Adipocyte (in vitro differentiated cells): ENCODE results near the gene GRIA4.

Experiments
- DNase-seq: peaks from one replicate; pipeline ENCODE4 v3.0.0-alpha.2; 2015; ENCODE audit warnings: low read depth
- H3K27me3 ChIP-seq: replicated peaks from 2 replicates; pipeline ENCODE4 v1.7.0; 2013; ENCODE audit warnings: mild to moderate bottlenecking, low read length, moderate library complexity; ENCODE audit not compliant: control insufficient read depth, insufficient read depth
- H3K36me3 ChIP-seq: 2 replicates; pipeline ENCODE4 v1.7.0; 2013; ENCODE audit warnings: low read length, mild to moderate bottlenecking, moderate library complexity; ENCODE audit not compliant: control insufficient read depth, insufficient read depth, severe bottlenecking
- H3K4me1 ChIP-seq: 2 replicates; pipeline ENCODE4 v1.7.0; 2013; ENCODE audit warnings: mild to moderate bottlenecking, low read length, moderate library complexity; ENCODE audit not compliant: control insufficient read depth, insufficient read depth
- H3K4me3 ChIP-seq: 2 replicates; pipeline ENCODE4 v1.7.0; 2013; ENCODE audit warnings: mild to moderate bottlenecking, low read length, moderate library complexity
- H3K9ac ChIP-seq: 2 replicates; pipeline ENCODE4 v1.7.0; 2013; ENCODE audit warnings: mild to moderate bottlenecking, low read length, moderate library complexity
- H3K9me3 ChIP-seq: 2 replicates; pipeline ENCODE4 v1.7.0; 2013; ENCODE audit warnings: mild to moderate bottlenecking, low read length, moderate library complexity; ENCODE audit not compliant: control insufficient read depth

GRIA4 gene

DNA sequence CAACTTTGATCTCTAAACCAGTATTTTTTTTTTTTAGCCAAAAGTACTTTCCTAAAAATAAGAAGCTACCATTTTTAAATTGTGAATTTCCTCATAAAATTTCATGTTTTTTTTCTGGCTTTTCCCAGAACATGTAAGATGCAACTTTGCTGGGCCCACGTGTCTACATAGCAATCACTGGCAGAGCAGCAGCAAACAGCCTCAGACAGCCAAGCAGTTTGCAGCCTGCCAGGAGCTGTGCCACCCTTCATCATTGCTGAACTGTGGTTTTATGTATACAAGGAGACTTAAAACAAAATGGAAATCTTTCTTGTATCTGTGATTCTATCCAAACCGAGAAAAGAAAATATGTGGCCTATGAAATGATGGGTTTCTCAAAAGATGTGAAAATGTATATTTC lies 110.2 kb downstream of the GRIA4 start:
- H3K9me3 ChIP-seq, result no peaks in the 10 kb centered on the region
- H3K36me3 ChIP-seq, result no peaks in the 10 kb centered on the region
- H3K4me3 ChIP-seq, result no peak overlapping the region
- H3K9ac ChIP-seq, result no peak overlapping the region
- DNase-seq, result no peak
- H3K27me3 ChIP-seq, result no peaks in the 10 kb centered on the region
- H3K4me1 ChIP-seq, result no peaks in the 10 kb centered on the region

- no peaks in the 10 kb centered on the region for H3K4me1 ChIP-seq
- H3K27me3 ChIP-seq, result no peaks in the 10 kb centered on the region
- no peak overlapping the region for H3K9ac ChIP-seq
- DNase-seq, result no peak
- H3K36me3 ChIP-seq, result no peaks in the 10 kb centered on the region
- H3K9me3 ChIP-seq, result peaks cover 5% of the 10 kb centered on the region
- no peak overlapping the region for H3K4me3 ChIP-seq
Observed at GRCh38 chr11:105723269-105723668, 113.4 kb downstream of the GRIA4 start.

GRCh38 chr11:105732611-105733010 lies 122.7 kb downstream of the GRIA4 start:
- no peaks in the 10 kb centered on the region for H3K36me3 ChIP-seq

GRCh38 chr11:105734426-105734825 lies 124.6 kb downstream of the GRIA4 start:
- no peaks in the 10 kb centered on the region for H3K36me3 ChIP-seq
- no peak for DNase-seq
- no peaks in the 10 kb centered on the region for H3K4me1 ChIP-seq
- no peaks in the 10 kb centered on the region for H3K27me3 ChIP-seq
- H3K9me3 ChIP-seq, result no peaks in the 10 kb centered on the region
- no peak overlapping the region for H3K9ac ChIP-seq
- no peak overlapping the region for H3K4me3 ChIP-seq

More at GRCh38 chr11:105732611-105733010, 122.7 kb downstream of the GRIA4 start:
- Histone ChIP-seq H3K9ac (no peak overlapping the region), H3K4me1 (no peaks in the 10 kb centered on the region), H3K27me3 (no peaks in the 10 kb centered on the region), H3K9me3 (peaks cover 5% of the 10 kb centered on the region), H3K4me3 (no peak overlapping the region)
- DNase-seq, result no peak

DNA sequence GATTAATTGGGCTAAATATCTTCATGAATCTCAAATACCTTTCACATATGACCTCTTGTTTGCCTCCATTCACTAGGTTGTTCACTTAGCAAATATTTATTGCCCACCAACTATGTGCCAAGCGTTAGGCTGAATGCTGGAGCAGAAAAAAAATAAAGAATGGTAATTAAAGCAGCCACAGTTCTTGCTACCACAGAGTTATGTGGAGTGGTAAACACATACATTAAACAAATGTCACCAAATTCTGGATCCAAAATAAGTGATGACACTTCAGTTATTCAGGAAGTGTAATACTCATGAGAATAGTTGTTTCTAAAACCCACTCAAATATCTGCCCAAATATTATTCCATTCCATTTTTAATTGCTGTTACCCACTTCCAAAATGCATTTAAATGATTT lies 128.4 kb downstream of the GRIA4 start:
- Histone ChIP-seq H3K9me3 (no peaks in the 10 kb centered on the region), H3K36me3 (no peaks in the 10 kb centered on the region), H3K9ac (no peak overlapping the region), H3K27me3 (no peaks in the 10 kb centered on the region), H3K4me3 (no peak overlapping the region), H3K4me1 (no peaks in the 10 kb centered on the region)
- no peak for DNase-seq

DNA sequence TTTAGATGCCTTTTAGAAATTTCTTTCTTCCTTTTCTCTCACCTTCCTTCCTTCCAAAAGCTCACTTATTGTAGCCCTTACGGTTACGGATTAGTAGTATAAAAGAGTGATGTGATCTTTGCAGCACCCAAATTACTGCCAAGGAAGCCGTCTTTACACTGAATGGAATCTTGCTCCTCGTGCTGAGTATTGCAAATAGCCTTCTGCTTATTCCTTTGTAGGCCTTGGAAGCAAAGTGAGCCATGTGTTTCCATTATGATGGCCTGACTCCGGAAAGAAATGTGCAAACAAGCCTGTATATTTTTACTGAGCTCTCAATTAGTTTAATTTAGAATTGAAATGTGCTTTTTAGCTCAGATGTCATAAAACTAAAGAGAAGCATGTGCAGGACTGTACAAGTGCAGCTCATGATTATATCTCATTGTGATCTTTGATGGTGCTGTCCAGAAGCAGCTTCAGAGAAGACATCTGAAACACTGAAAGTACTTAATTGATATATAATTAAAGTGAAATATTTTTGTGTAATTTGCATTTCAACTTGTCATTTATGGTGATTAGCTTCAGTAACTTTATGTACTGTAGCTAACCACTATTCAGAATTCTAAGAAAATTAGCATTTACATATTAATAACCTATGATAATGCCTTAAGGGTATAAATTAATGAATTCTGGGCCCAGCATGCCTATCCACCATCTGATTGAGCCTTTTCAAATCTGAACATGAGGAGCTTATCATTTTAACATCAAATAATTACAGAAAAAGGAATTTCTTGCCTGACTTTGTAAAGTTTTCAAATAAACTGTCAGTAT lies 129.3 kb downstream of the GRIA4 start:
- H3K27me3 ChIP-seq, result no peaks in the 10 kb centered on the region
- no peaks in the 10 kb centered on the region for H3K9me3 ChIP-seq
- DNase-seq, result no peak
- no peaks in the 10 kb centered on the region for H3K36me3 ChIP-seq
- no peaks in the 10 kb centered on the region for H3K4me1 ChIP-seq
- no peak overlapping the region for H3K9ac ChIP-seq
- H3K4me3 ChIP-seq, result no peak overlapping the region

DNA sequence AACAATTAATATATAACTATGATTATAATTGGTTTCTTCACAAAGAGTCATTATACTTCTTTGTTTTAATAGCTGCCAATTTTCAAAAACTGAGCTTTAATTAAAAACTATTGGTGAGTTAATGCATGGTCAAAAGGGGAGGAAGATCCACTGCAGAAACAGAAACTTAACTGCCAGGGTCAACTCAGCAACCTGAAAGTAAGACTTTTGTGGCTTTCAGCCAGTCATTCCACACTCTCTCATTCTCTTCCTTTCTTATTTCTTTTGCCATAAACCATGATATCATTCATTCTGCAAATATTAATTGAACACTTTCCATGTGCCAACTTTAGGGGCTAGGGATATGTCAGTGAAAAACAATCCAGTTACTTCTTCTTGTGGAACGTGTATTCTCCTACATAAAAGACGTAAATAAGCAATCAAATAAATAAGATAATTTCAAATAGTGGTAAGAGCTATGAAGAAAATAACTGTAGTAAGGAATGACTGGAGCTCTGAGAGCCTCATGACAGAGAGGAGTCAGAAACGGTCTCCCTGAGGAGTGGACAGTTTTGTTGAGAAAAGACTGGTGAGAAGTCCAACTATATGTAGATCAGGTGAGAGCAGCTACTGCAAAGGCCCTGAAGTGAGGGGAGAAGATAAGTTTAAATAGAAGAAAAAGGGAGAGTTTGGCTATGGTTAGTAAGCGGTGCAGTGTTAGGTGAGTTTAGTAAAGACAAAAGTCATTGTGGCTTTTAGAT lies 130.5 kb downstream of the GRIA4 start:
- no peak overlapping the region for H3K9ac ChIP-seq
- H3K27me3 ChIP-seq, result no peaks in the 10 kb centered on the region
- H3K4me3 ChIP-seq, result no peak overlapping the region
- H3K9me3 ChIP-seq, result peaks cover 1% of the 10 kb centered on the region
- no peaks in the 10 kb centered on the region for H3K36me3 ChIP-seq
- H3K4me1 ChIP-seq, result no peaks in the 10 kb centered on the region
- DNase-seq, result no peak

DNA sequence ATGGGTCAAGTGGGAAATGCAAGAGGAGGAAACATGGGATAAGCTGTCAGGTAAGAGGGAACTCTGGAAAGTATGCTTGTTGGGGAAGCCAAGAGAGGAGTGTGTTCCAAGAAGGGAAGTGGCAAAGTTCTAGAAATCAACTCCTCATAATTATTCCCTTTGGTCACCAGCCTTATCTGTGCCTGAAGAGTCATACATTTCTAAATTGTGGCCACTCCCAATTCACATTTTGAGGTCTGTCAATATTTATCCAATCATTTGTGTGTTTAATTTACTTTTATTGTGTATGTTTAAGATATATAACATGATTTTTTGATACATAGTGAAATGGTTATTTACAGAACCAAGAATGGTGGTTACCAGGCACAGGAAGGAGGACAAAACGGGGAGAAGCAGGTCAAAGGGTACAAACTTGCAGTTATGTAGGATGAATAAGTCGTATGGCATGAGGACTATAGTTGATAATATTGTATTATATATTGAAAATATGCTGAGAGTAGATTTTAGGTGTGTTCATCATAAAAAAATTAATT lies 131.7 kb downstream of the GRIA4 start:
- Histone ChIP-seq H3K9ac (no peak overlapping the region), H3K36me3 (no peaks in the 10 kb centered on the region), H3K4me1 (no peaks in the 10 kb centered on the region), H3K9me3 (peaks cover 6% of the 10 kb centered on the region), H3K4me3 (no peak overlapping the region), H3K27me3 (no peaks in the 10 kb centered on the region)
- DNase-seq, result no peak

- Histone ChIP-seq H3K9me3 (peaks cover 4% of the 10 kb centered on the region), H3K9ac (no peak overlapping the region), H3K4me3 (no peak overlapping the region), H3K4me1 (no peaks in the 10 kb centered on the region), H3K27me3 (no peaks in the 10 kb centered on the region), H3K36me3 (no peaks in the 10 kb centered on the region)
- DNase-seq, result no peak
Observed at GRCh38 chr11:105754260-105754659, 144.4 kb downstream of the GRIA4 start.

DNA sequence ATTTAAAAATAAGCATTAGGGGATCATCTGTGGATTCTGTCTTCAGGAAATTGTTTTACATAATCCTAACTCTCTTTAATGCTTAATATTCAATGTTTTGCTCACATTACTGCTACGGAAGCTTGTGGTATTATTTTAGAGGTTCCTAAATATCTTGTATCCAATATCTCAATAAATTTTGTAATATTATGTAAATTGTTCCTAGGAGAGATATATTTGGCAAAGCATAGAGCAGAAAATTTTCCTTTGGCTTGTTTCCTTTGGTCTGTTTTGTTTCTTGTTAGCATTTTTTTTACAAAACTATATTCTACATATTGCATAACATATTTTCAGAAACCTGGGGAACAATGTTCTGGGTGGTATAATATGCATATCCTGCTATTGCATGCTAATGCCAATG lies 144.8 kb downstream of the GRIA4 start:
- Histone ChIP-seq H3K4me1 (no peaks in the 10 kb centered on the region), H3K9ac (no peak overlapping the region), H3K36me3 (no peaks in the 10 kb centered on the region), H3K4me3 (no peak overlapping the region), H3K27me3 (no peaks in the 10 kb centered on the region), H3K9me3 (peaks cover 4% of the 10 kb centered on the region)
- DNase-seq, result no peak

- Histone ChIP-seq H3K36me3 (no peaks in the 10 kb centered on the region), H3K9me3 (peaks cover 4% of the 10 kb centered on the region), H3K9ac (no peak overlapping the region), H3K4me3 (no peak overlapping the region), H3K27me3 (no peaks in the 10 kb centered on the region), H3K4me1 (no peaks in the 10 kb centered on the region)
- DNase-seq, result no peak
Observed at GRCh38 chr11:105757107-105757506, 147.2 kb downstream of the GRIA4 start.
